Measurements from ENCODE around the gene PYGM.

DNA sequence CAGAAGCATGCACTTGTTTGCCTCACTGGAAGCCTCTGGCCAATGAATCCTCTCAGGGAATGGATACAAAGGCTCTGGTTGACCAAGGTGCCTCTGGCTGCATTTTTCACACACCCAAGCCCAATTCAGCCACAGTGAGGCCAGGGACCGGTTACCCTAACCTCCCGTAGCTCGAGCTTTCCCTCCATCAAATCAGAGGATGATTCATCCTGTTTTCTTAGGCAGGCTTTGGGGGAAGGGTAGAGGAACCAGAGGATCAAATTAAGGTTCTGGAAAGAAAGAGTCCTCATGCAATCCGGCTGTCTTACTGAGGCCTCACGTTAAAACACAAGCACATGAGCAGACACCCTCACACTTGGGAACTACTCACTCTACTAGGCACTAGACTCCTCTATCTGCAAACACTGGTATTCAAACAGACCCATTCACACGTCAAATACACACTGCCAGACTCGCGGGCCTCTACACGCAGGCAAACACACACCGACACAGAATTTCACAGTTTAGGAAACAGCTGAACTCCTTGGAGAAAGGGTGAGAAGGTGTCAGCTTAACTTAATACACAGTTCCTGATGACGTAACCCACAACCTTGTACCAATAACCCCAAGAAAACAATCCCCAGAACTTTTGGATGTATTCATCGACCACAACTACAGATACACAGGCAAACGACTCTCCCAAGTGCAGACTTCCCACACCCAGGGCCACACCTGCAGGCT, 49.2 kb downstream of the PYGM start:
- TF ChIP-seq, protein P1, sequence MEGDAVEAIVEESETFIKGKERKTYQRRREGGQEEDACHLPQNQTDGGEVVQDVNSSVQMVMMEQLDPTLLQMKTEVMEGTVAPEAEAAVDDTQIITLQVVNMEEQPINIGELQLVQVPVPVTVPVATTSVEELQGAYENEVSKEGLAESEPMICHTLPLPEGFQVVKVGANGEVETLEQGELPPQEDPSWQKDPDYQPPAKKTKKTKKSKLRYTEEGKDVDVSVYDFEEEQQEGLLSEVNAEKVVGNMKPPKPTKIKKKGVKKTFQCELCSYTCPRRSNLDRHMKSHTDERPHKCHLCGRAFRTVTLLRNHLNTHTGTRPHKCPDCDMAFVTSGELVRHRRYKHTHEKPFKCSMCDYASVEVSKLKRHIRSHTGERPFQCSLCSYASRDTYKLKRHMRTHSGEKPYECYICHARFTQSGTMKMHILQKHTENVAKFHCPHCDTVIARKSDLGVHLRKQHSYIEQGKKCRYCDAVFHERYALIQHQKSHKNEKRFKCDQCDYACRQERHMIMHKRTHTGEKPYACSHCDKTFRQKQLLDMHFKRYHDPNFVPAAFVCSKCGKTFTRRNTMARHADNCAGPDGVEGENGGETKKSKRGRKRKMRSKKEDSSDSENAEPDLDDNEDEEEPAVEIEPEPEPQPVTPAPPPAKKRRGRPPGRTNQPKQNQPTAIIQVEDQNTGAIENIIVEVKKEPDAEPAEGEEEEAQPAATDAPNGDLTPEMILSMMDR (conservative IDR thresholded peaks at IDR 0.05; ENCODE audit: low read length), result no peak
- no peak for TF ChIP-seq EZH2phosphoT487 (IDR thresholded peaks at IDR 0.05; ENCODE audit: borderline replicate concordance, low read depth, low read length)

Measured in OCI-LY7 (cell line).